H9 (cell line): ENCODE data around the gene TRPC3. TPM values are rescaled to one million over a fixed set of nuclear protein-coding genes. Genes with fewer than 3 reads are reported as not detected.

Source experiments
- DNase-seq: peaks from one replicate; pipeline ENCODE4 v3.0.0-alpha.2; 2017
- H2AFZ ChIP-seq: one replicate; pipeline ENCODE4 v1.6.1; 2013; ENCODE audit warnings: mild to moderate bottlenecking, low read length, control low read depth, moderate library complexity
- H2AK5ac ChIP-seq: 2 replicates; pipeline ENCODE4 v1.6.1; 2013; ENCODE audit warnings: low read length, control low read depth, mixed read lengths; ENCODE audit not compliant: insufficient read length
- H2BK120ac ChIP-seq: one replicate; pipeline ENCODE4 v1.6.1; 2013; ENCODE audit warnings: low read depth, mild to moderate bottlenecking, low read length, control low read depth, inconsistent platforms; ENCODE audit not compliant: poor library complexity, severe bottlenecking
- H2BK12ac ChIP-seq: 2 replicates; pipeline ENCODE4 v1.6.1; 2013; ENCODE audit warnings: low read length, control low read depth, mixed read lengths, low read depth; ENCODE audit not compliant: insufficient read length
- H2BK15ac ChIP-seq: 2 replicates; pipeline ENCODE4 v1.6.1; 2013; ENCODE audit warnings: low read depth, low read length, control low read depth
- H2BK20ac ChIP-seq: one replicate; pipeline ENCODE4 v1.6.1; 2013; ENCODE audit warnings: low read depth, mild to moderate bottlenecking, low read length, control low read depth, inconsistent platforms; ENCODE audit not compliant: poor library complexity, severe bottlenecking
- H2BK5ac ChIP-seq: 2 replicates; pipeline ENCODE4 v1.6.1; 2013; ENCODE audit warnings: low read length, control low read depth, mixed read lengths; ENCODE audit not compliant: insufficient read length
- H3K14ac ChIP-seq: 2 replicates; pipeline ENCODE4 v1.6.1; 2013; ENCODE audit warnings: low read length, control low read depth; ENCODE audit not compliant: insufficient read depth
- H3K18ac ChIP-seq: 2 replicates; pipeline ENCODE4 v1.6.1; 2013; ENCODE audit warnings: low read depth, mild to moderate bottlenecking, mixed read lengths, low read length, control low read depth; ENCODE audit not compliant: insufficient read length
- H3K23ac ChIP-seq: 2 replicates; pipeline ENCODE4 v1.6.1; 2013; ENCODE audit warnings: low read length, control low read depth, mixed read lengths, low read depth; ENCODE audit not compliant: insufficient read length
- H3K23me2 ChIP-seq: 2 replicates; pipeline ENCODE4 v1.6.1; 2013; ENCODE audit warnings: low read depth, mild to moderate bottlenecking, mixed read lengths, low read length, control low read depth; ENCODE audit not compliant: insufficient read length, poor library complexity, severe bottlenecking
- H3K27ac ChIP-seq: 2 replicates; pipeline ENCODE4 v1.5.1; 2013; ENCODE audit warnings: low read length, control low read depth, mixed read lengths, low read depth; ENCODE audit not compliant: insufficient read length
- H3K27me3 ChIP-seq: 2 replicates; pipeline ENCODE4 v1.6.1; 2013; ENCODE audit warnings: low read length, control low read depth, inconsistent platforms; ENCODE audit not compliant: insufficient read depth
- H3K4ac ChIP-seq: 2 replicates; pipeline ENCODE4 v1.6.1; 2013; ENCODE audit warnings: low read depth, mild to moderate bottlenecking, control low read depth, inconsistent platforms, low read length, moderate library complexity
- H3K4me1 ChIP-seq: 2 replicates; pipeline ENCODE4 v1.6.1; 2013; ENCODE audit warnings: low read length, control low read depth, inconsistent platforms; ENCODE audit not compliant: insufficient read depth
- H3K4me2 ChIP-seq: 2 replicates; pipeline ENCODE4 v1.6.1; 2013; ENCODE audit warnings: low read length, control low read depth, mixed read lengths; ENCODE audit not compliant: insufficient read length, insufficient read depth
- H3K56ac ChIP-seq: 2 replicates; pipeline ENCODE4 v1.6.1; 2013; ENCODE audit warnings: low read depth, mild to moderate bottlenecking, mixed read lengths, low read length, control low read depth; ENCODE audit not compliant: insufficient read length
- H3K79me1 ChIP-seq: 2 replicates; pipeline ENCODE4 v1.6.1; 2013; ENCODE audit warnings: low read depth, mild to moderate bottlenecking, moderate library complexity, low read length, control low read depth, inconsistent platforms; ENCODE audit not compliant: insufficient read depth, poor library complexity, severe bottlenecking
- H3K79me2 ChIP-seq: 2 replicates; pipeline ENCODE4 v1.6.1; 2013; ENCODE audit warnings: low read length, control low read depth, inconsistent platforms; ENCODE audit not compliant: insufficient read depth
- H3K9ac ChIP-seq: 2 replicates; pipeline ENCODE4 v1.6.1; 2013; ENCODE audit warnings: low read length, control low read depth, mixed read lengths; ENCODE audit not compliant: insufficient read length; ENCODE audit errors: extremely low read depth
- H3K9me3 ChIP-seq: one replicate; pipeline ENCODE4 v1.6.1; 2013; ENCODE audit warnings: low read depth, low read length, inconsistent platforms; ENCODE audit not compliant: control insufficient read depth
- H3T11ph ChIP-seq: one replicate; pipeline ENCODE4 v1.6.1; 2013; ENCODE audit warnings: mild to moderate bottlenecking, low read length, control low read depth, inconsistent platforms
- H4K20me1 ChIP-seq: one replicate; pipeline ENCODE4 v1.6.1; 2013; ENCODE audit not compliant: control insufficient read depth, insufficient read length, insufficient read depth
- H4K5ac ChIP-seq: 2 replicates; pipeline ENCODE4 v1.6.1; 2013; ENCODE audit warnings: low read depth, mild to moderate bottlenecking, mixed read lengths, low read length, control low read depth; ENCODE audit not compliant: insufficient read length
- H4K8ac ChIP-seq: replicated peaks from 2 replicates; pipeline ENCODE4 v1.6.1; 2013; ENCODE audit warnings: low read length, control low read depth, mixed read lengths, low read depth; ENCODE audit not compliant: insufficient read length
- H4K91ac ChIP-seq: 2 replicates; pipeline ENCODE4 v1.6.1; 2013; ENCODE audit warnings: low read depth, mild to moderate bottlenecking, moderate library complexity, mixed read lengths, low read length, control low read depth; ENCODE audit not compliant: insufficient read length
- H3K27ac Mint-ChIP-seq, 3 experiments: 2 replicates in 2 of 3; 3 replicates in 1 of 3; pipeline ENCODE4 v1.8.0; 2020 to 2021; ENCODE audit warnings: mixed read lengths in 3 of 3, mild to moderate bottlenecking in 1 of 3, moderate library complexity in 1 of 3
- H3K27me3 Mint-ChIP-seq: 2 replicates; pipeline ENCODE4 v1.8.0; 2021; ENCODE audit warnings: low read depth, mild to moderate bottlenecking, moderate library complexity, mixed read lengths
- H3K36me3 Mint-ChIP-seq, 3 experiments: 2 replicates in 2 of 3; 3 replicates in 1 of 3; pipeline ENCODE4 v1.8.0; 2020 to 2021; ENCODE audit warnings: low read depth in 3 of 3, mixed read lengths in 3 of 3; ENCODE audit not compliant: insufficient read depth in 1 of 3
- H3K4me1 Mint-ChIP-seq, 2 experiments: 2 replicates each; pipeline ENCODE4 v1.8.0; 2020; ENCODE audit warnings: mixed read lengths in 2 of 2
- H3K4me3 Mint-ChIP-seq, 2 experiments: 2 replicates in 1 of 2; 3 replicates in 1 of 2; pipeline ENCODE4 v1.8.0; 2020 to 2021; ENCODE audit warnings: mild to moderate bottlenecking in 2 of 2, mixed read lengths in 2 of 2, moderate library complexity in 1 of 2
- H3K9me3 Mint-ChIP-seq, 2 experiments: 2 replicates in 1 of 2; 3 replicates in 1 of 2; pipeline ENCODE4 v1.8.0; 2020; ENCODE audit warnings: mild to moderate bottlenecking in 2 of 2, mixed read lengths in 2 of 2, moderate library complexity in 1 of 2
- WGBS: extraction: QIAGEN DNeasy Blood & Tissue Kit; methylation state at CpG from one replicate; pipeline ENCODE4 v1.1.7; 2013; ENCODE audit warnings: missing lambda C conversion rate, low lambda C conversion rate, mixed read lengths; ENCODE audit not compliant: insufficient read length; ENCODE audit errors: extremely low coverage; 5-methylcytosine and 5-hydroxymethylcytosine counted together
- total RNA-seq: library from RNA; stranded (reverse); gene quantifications from 2 replicates; pipeline ENCODE4 v1.2.1, GENCODE V29; 2021
- TF ChIP-seq, protein P1 (sequence below): fragments of 200-600 bp; sonication (generic); conservative IDR thresholded peaks from 3 replicates; pipeline ENCODE4 v1.8.0; 2021; ENCODE audit warnings: antibody characterized with exemption, mild to moderate bottlenecking

The TRPC3 gene
- total RNA-seq, 1 experiment from 2014 or later, result 0.13 TPM

DNA sequence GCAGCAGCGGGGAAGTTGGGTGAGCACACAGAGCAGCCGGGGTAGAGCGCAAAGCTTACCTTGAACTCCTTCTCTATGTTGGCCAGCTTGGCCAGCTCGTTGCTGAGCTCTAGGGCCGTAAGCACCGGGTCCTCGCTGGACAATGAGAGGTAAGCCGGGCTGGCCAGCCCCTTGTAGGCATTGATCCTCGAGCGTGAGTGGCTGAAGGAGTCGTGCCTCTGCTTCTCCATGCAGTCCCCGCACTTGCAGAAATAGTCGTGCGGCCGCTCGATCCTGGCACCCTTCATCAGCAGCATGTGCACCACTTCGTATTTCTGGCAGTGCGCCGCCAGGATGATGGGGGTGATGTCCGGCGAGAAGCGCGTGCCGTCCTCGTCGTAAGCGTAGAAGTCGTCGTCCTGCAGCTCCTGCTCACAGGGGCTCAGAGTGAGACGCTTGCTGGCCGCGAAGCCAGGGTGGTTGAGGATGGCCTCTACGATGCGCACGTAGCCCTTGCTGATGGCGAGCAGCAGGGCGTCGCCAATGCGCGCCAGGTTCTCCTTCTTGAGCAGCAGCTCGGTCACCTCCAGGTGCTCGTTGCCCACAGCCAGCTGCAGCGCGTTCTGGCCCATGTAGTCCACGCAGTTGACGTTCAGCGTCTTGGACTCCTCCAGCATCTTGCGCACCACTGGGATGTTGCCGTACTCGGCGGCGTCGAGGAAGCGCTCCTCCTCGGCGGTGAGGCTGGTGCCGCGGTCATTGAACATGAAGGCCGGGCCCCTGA is 19.5 kb downstream of the TRPC3 start:
- no CpG with 5 or more reads among the region's 59 CpGs for WGBS
- H3K36me3 Mint-ChIP-seq, result no peaks in the 10 kb centered on the region
- Histone ChIP-seq H2BK5ac (no peak overlapping the region), H3T11ph (no peak overlapping the region), H2BK20ac (no peak overlapping the region), H3K23ac (no peak overlapping the region), H4K20me1 (no peaks in the 10 kb centered on the region), H2BK12ac (no peak overlapping the region), H3K79me2 (no peaks in the 10 kb centered on the region), H3K14ac (no peak overlapping the region; the same call in 1 of the 2 replicates), H3K27me3 (no peaks in the 10 kb centered on the region), H4K8ac (no peak overlapping the region), H2AFZ (no peak overlapping the region), H2AK5ac (no peak overlapping the region), H3K9ac (no peak overlapping the region), H3K4ac (no peak overlapping the region), H4K5ac (no peak overlapping the region), H2BK120ac (no peak overlapping the region), H3K56ac (no peak overlapping the region), H3K18ac (no peak overlapping the region), H3K9me3 (no peaks in the 10 kb centered on the region), H4K91ac (no peak overlapping the region), H3K4me2 (no peak overlapping the region), H3K27ac (no peak overlapping the region), H3K79me1 (no peaks in the 10 kb centered on the region), H2BK15ac (no peak overlapping the region), H3K23me2 (no peaks in the 10 kb centered on the region), H3K4me1 (no peaks in the 10 kb centered on the region)
- no peaks in the 10 kb centered on the region for H3K9me3 Mint-ChIP-seq
- H3K27me3 Mint-ChIP-seq, result no peaks in the 10 kb centered on the region
- TF ChIP-seq, protein P1, sequence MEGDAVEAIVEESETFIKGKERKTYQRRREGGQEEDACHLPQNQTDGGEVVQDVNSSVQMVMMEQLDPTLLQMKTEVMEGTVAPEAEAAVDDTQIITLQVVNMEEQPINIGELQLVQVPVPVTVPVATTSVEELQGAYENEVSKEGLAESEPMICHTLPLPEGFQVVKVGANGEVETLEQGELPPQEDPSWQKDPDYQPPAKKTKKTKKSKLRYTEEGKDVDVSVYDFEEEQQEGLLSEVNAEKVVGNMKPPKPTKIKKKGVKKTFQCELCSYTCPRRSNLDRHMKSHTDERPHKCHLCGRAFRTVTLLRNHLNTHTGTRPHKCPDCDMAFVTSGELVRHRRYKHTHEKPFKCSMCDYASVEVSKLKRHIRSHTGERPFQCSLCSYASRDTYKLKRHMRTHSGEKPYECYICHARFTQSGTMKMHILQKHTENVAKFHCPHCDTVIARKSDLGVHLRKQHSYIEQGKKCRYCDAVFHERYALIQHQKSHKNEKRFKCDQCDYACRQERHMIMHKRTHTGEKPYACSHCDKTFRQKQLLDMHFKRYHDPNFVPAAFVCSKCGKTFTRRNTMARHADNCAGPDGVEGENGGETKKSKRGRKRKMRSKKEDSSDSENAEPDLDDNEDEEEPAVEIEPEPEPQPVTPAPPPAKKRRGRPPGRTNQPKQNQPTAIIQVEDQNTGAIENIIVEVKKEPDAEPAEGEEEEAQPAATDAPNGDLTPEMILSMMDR, result no peak
- H3K4me1 Mint-ChIP-seq, result no peaks in the 10 kb centered on the region
- no peak for DNase-seq
- no peak overlapping the region; a peak in 2 of 7 replicates for H3K27ac Mint-ChIP-seq
- H3K4me3 Mint-ChIP-seq, result no peak overlapping the region
